GM18519 (cell line): ENCODE data around the gene APBA2.

Experiments used
- ATAC-seq: cut with Tn5 transposase; IDR thresholded peaks from one replicate; pipeline ENCODE4 v1.9.1; 2021; ENCODE audit warnings: mild to moderate bottlenecking, moderate library complexity; ENCODE audit not compliant: unreplicated experiment, low FRiP score

APBA2 gene

GRCh38 chr15:28979208-28979841 is 93.6 kb downstream of the APBA2 start:
- no peak for ATAC-seq

- ATAC-seq: no peak
Observed at GRCh38 chr15:28980709-28981350, 95.1 kb downstream of the APBA2 start.

- ATAC-seq: no peak
Observed at GRCh38 chr15:28981351-28981720, 95.6 kb downstream of the APBA2 start.

- no peak for ATAC-seq
Observed at GRCh38 chr15:28981921-28982320, 96.1 kb downstream of the APBA2 start.

GRCh38 chr15:28982886-28983285 is 97.1 kb downstream of the APBA2 start:
- no peak for ATAC-seq

GRCh38 chr15:28983432-28984311 is 97.9 kb downstream of the APBA2 start:
- no peak for ATAC-seq

- no peak for ATAC-seq
Observed at GRCh38 chr15:28984421-28985315, 98.9 kb downstream of the APBA2 start.

GRCh38 chr15:28985316-28985645 is 99.5 kb downstream of the APBA2 start:
- ATAC-seq: no peak

- no peak for ATAC-seq
Observed at GRCh38 chr15:28985691-28986090, 99.9 kb downstream of the APBA2 start.

GRCh38 chr15:28986108-28986507 is 100.3 kb downstream of the APBA2 start:
- ATAC-seq: no peak

GRCh38 chr15:28986726-28987125 is 101.0 kb downstream of the APBA2 start:
- no peak for ATAC-seq

- no peak for ATAC-seq
Observed at GRCh38 chr15:28987337-28987736, 101.6 kb downstream of the APBA2 start.

- no peak for ATAC-seq
Observed at GRCh38 chr15:28989239-28989830, 103.6 kb downstream of the APBA2 start.

GRCh38 chr15:28989896-28990295 is 104.1 kb downstream of the APBA2 start:
- no peak for ATAC-seq

- ATAC-seq: no peak
Observed at GRCh38 chr15:28990390-28990789, 104.6 kb downstream of the APBA2 start.

- no peak for ATAC-seq
Observed at GRCh38 chr15:28991236-28992171, 105.7 kb downstream of the APBA2 start.

- ATAC-seq: no peak
Observed at GRCh38 chr15:28992336-28992864, 106.6 kb downstream of the APBA2 start.

GRCh38 chr15:28993051-28993719 is 107.4 kb downstream of the APBA2 start:
- ATAC-seq: no peak

GRCh38 chr15:28993720-28994053 is 107.9 kb downstream of the APBA2 start:
- no peak for ATAC-seq
